GM18909 (cell line): ENCODE results near the gene FKBP1B.
"Not testable (repeated sequence)": the region's sequence is repeated elsewhere in the genome, so short reads cannot be mapped to it uniquely, and the experiment has no call there.

Experiments used
- ATAC-seq: cut with Tn5 transposase; IDR thresholded peaks from one replicate; pipeline ENCODE4 v1.9.1; 2021; ENCODE audit warnings: mild to moderate bottlenecking; ENCODE audit not compliant: unreplicated experiment, poor library complexity

FKBP1B gene

GRCh38 chr2:24093270-24093669, 43.7 kb downstream of the FKBP1B start:
- not testable (repeated sequence) for ATAC-seq

DNA sequence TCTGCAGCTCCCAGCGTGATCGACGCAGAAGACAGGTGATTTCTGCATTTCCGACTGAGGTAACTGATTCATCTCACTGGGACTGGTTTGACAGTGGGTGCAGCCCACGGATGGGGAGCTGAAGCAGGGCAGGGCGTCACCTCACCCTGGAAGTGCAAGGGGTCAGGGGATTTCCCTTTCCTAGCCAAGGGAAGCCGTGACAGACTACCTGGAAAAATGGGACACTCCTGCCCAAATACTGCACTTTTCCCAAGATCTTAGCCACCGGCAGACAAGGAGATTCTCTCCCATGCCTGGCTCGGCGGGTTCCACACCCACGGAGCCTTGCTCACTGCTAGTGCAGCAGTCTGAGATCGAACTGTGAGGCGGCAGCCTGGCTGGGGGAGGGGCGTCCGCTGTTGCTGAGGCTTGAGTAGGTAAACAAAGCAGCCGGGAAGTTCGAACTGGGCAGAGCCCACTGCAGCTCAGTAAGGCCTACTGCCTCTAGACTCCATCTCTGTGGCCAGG, 45.7 kb downstream of the FKBP1B start:
- ATAC-seq = not testable (repeated sequence)

DNA sequence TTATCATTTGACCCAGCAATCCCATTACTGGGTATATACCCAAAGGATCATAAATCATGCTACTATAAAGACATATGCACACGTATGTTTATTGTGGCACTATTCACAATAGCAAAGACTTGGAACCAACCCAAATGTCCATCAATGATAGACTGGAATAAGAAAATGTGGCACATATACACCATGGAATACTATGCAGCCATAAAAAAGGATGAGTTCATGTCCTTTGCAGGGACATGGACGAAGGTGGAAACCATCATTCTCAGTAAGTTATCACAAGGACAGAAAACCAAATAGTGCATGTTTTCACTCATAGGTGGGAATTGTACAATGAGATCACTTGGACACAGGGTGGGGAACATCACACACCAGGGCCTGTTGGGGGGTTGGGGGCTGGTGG, 51.2 kb downstream of the FKBP1B start:
- ATAC-seq = not testable (repeated sequence)

DNA sequence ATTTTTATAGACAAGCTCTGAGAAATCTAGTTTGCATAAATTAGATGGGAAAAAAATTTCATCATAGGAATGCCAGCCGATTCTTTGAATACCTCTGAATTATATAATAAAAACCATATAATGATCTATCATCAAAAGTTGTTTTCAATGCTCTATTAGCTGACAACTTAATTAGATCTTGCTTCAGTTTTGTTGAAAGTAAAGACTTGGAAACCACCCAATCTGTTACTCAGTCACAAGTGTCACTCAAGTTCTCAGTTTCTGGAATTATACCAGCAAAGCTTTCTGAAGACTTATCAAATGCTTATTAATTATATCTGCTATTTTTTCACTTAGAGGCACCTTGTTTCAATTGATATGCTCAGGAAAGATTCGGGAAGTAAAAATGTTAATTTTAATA, 52.5 kb downstream of the FKBP1B start:
- no peak for ATAC-seq

- no peak for ATAC-seq
These were observed 53.1 kb downstream of the FKBP1B start for GRCh38 chr2:24102677-24103076.

- no peak for ATAC-seq
These were observed 54.6 kb downstream of the FKBP1B start for GRCh38 chr2:24104110-24104650.

DNA sequence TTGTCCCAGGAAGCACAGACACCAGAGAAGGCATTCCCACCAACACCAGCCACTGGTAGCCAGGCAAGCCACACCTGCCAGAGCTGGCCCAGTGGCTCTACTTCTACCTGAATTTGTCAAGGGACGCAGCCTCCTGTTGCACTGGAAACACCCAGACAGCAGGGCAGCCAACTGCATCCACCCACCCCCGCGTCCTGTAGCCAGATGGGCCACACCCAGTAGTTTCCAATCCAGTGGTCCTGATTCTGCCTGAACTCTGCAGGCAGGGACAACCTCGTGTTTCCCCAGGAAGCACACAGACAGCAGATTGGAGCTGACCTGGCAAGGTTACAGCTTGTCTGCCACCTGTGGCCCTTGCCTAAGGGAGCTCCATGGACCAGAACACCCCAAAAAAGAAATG, 55.4 kb downstream of the FKBP1B start:
- no peak for ATAC-seq

- no peak for ATAC-seq
These were observed 56.3 kb downstream of the FKBP1B start for GRCh38 chr2:24105816-24106215.

DNA sequence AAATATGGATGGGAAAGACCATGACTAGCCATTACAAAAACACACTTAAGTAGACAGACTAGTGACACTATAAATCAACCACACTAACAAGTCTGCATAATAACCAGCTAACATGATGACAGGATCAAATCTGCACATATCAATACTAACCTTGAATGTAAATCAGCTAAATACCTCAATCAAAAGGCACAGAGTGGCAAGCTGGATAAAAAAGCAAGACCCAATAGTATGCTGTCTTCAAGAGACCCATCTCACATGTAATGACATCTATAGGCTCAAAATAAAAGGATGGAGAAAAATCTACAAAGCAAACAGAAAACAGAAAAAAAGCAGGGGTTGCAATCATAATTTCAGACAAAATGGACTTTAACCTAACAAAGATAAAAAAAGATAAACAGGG, 57.2 kb downstream of the FKBP1B start:
- ATAC-seq = no peak

DNA sequence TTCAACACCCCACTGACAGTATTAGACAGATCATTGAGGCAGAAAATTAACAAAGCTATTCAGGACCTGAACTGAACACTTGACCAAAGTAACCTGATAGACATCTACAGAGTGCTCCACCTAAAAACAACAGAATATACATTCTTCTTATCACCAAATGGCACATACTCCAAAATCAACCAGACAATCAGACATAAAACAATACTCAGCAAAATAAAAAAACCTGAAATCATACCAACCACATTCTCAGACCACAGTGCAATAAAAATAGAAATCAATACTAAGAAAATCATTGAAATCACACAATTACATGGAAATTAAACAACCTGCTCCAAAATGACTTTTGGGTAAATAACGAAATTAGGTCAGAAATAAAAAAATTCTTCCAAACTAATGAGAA, 57.8 kb downstream of the FKBP1B start:
- no peak for ATAC-seq

DNA sequence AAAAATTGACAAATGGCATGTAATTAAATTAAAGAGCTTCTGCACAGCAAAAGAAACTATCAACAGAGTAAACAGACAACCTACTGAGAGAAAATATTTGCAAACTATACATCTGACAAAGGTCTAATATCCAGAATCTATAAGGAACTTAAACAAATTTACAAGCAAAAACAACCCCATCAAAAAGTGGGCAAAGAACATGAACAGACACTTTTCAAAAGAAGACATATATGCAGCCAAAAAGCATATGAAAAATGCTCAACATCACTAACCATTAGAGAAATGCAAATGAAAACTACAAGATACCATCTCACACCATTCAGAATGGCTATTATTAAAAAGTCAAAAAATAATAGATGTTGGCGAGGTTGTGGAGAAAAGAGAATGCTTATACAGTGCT, 59.9 kb downstream of the FKBP1B start:
- not testable (repeated sequence) for ATAC-seq

GRCh38 chr2:24110660-24111303, 61.2 kb downstream of the FKBP1B start:
- ATAC-seq = no peak

DNA sequence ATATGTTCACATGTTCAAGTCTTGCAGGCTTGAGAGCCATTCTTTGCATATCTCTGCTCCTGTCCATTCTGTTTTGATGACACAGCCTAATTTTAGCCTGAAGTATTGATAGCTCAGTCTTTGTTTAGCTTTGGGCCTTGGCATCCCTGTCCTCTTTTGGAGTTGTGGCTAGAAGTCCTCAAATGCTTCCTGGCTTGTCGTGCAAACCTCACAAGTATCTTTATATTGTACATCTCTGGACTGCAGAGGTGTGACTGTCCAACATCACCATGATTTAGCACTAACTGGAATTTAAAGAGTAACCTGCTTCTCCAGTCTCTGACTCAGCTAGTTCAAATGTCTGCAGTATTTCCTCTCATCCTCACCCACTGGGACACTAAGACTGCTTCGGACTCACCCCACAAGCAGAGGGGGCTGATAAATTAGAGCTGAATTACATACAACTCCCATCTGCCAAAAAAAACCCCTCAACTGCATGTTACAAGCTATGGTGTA, 61.9 kb downstream of the FKBP1B start:
- ATAC-seq = no peak
